ENCODE results near the gene ZNF554. TPM values are rescaled to one million over a fixed set of nuclear protein-coding genes. Genes with fewer than 3 reads are reported as not detected.

Gene ZNF554
- total and polyA plus RNA-seq, 2 experiments from 2014 or later, result 4.0 to 5.5 TPM

GRCh38 chr19:2804156-2805004, 15.3 kb upstream of the ZNF554 start:
- TF ChIP-seq EZH2phosphoT487 (IDR thresholded peaks at IDR 0.05; ENCODE audit: low read depth, severe bottlenecking, unreplicated experiment) (no peak), CTCF (IDR thresholded peaks at IDR 0.05; ENCODE audit: poor library complexity) (no peak), EZH2 (IDR thresholded peaks at IDR 0.05; ENCODE audit: borderline replicate concordance) (no peak)
- Histone ChIP-seq H4K20me1 (ENCODE audit: insufficient read depth, poor library complexity, severe bottlenecking) (no peaks in the 10 kb centered on the region), H3K9me3 (ENCODE audit: low read depth) (no peaks in the 10 kb centered on the region), H3K4me1 (ENCODE audit: insufficient read depth) (no peaks in the 10 kb centered on the region), H2AFZ (no peak overlapping the region), H3K27me3 (no peaks in the 10 kb centered on the region), H3K36me3 (replicated peaks; ENCODE audit: insufficient read depth, low read depth) (no peaks in the 10 kb centered on the region), H3K79me2 (no peaks in the 10 kb centered on the region), H3K9me2 (replicated peaks; ENCODE audit: insufficient read depth) (no peaks in the 10 kb centered on the region), H3K27ac (no peak overlapping the region), H3K4me2 (no peak overlapping the region), H3K4me3 (no peak overlapping the region)
- no peak for DNase-seq (ENCODE audit: low spot score)
- WGBS (ENCODE audit: low lambda C conversion rate, missing lambda C conversion rate), result 94% methylated on average over 22 of the region's 27 CpGs

- H3K27me3 ChIP-seq, result no peaks in the 10 kb centered on the region
- H3K9me2 ChIP-seq (replicated peaks; ENCODE audit: insufficient read depth), result no peaks in the 10 kb centered on the region
- no peak overlapping the region for H3K4me3 ChIP-seq
- no peaks in the 10 kb centered on the region for H4K20me1 ChIP-seq (ENCODE audit: insufficient read depth, poor library complexity, severe bottlenecking)
- no peak overlapping the region for H2AFZ ChIP-seq
- H3K27ac ChIP-seq, result no peak overlapping the region
- H3K36me3 ChIP-seq (replicated peaks; ENCODE audit: insufficient read depth, low read depth), result no peaks in the 10 kb centered on the region
- H3K4me2 ChIP-seq, result no peak overlapping the region
- 97% methylated on average over 20 of the region's 28 CpGs for WGBS (ENCODE audit: low lambda C conversion rate, missing lambda C conversion rate)
- no peaks in the 10 kb centered on the region for H3K79me2 ChIP-seq
- DNase-seq (ENCODE audit: low spot score), result no peak
- no peaks in the 10 kb centered on the region for H3K4me1 ChIP-seq (ENCODE audit: insufficient read depth)
- TF ChIP-seq EZH2phosphoT487 (IDR thresholded peaks at IDR 0.05; ENCODE audit: low read depth, severe bottlenecking, unreplicated experiment) (no peak), EZH2 (IDR thresholded peaks at IDR 0.05; ENCODE audit: borderline replicate concordance) (no peak), CTCF (IDR thresholded peaks at IDR 0.05; ENCODE audit: poor library complexity) (no peak)
- no peaks in the 10 kb centered on the region for H3K9me3 ChIP-seq (ENCODE audit: low read depth)
These were observed 14.3 kb upstream of the ZNF554 start for GRCh38 chr19:2805261-2805900.

GRCh38 chr19:2805991-2806649, 13.5 kb upstream of the ZNF554 start:
- Histone ChIP-seq H3K9me2 (replicated peaks; ENCODE audit: insufficient read depth) (no peaks in the 10 kb centered on the region), H3K9me3 (ENCODE audit: low read depth) (no peaks in the 10 kb centered on the region), H4K20me1 (ENCODE audit: insufficient read depth, poor library complexity, severe bottlenecking) (no peaks in the 10 kb centered on the region), H3K4me2 (no peak overlapping the region), H3K79me2 (no peaks in the 10 kb centered on the region), H3K4me3 (no peak overlapping the region), H2AFZ (no peak overlapping the region), H3K4me1 (ENCODE audit: insufficient read depth) (no peaks in the 10 kb centered on the region), H3K27me3 (no peaks in the 10 kb centered on the region), H3K27ac (no peak overlapping the region), H3K36me3 (replicated peaks; ENCODE audit: insufficient read depth, low read depth) (no peaks in the 10 kb centered on the region)
- DNase-seq (ENCODE audit: low spot score), result no peak
- 97% methylated on average over 20 of the region's 23 CpGs for WGBS (ENCODE audit: low lambda C conversion rate, missing lambda C conversion rate)
- no peak for TF ChIP-seq CTCF (IDR thresholded peaks at IDR 0.05; ENCODE audit: poor library complexity)
- no peak for TF ChIP-seq EZH2 (IDR thresholded peaks at IDR 0.05; ENCODE audit: borderline replicate concordance)
- TF ChIP-seq EZH2phosphoT487 (IDR thresholded peaks at IDR 0.05; ENCODE audit: low read depth, severe bottlenecking, unreplicated experiment), result no peak

All from hepatocyte (in vitro differentiated cells).